Measurements from ENCODE around the gene KCNT1.

The KCNT1 gene

DNA sequence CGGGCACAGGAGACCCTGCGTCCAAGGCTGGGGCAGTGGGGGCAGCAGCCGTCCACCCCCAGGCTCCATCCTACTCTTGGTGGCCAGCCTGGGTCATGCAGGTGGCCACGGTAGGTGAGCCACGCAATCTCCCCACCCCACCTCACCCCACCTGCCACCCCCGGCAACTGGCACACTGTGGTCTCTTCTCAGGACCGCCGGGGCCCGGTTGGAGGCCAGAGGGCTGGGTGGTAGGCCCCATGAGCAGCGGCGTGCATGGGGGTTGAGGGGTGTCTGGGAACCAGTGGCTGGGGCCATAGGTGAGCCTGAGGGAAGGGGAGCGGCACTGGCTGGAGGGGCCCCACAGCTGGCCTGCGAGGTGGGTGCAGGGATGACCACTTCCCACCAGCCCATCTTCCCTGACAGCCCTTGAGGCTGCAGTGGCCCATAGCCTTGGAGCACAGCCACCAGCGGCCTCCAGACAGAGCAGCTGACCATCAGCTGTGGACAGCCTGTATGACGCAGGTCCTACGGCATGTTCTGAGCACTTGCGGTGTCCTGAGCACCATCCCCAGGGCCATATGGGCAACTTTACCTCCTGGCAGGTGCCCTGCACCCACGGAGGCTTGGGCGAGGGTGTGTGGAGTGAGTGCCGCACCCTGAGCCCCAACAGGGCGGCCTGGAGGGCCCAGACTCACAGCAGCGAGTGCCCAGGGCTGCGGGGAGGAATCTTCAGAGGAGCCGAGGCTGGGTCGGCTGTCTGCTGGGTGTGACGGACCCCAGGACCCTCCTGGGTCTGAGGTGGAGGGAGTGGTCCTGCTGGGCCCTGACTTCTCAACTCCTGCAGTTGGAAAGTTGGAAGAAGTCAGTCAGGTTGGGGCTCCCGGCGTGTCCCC, 47.4 kb downstream of the KCNT1 start:
- no peak for DNase-seq

DNA sequence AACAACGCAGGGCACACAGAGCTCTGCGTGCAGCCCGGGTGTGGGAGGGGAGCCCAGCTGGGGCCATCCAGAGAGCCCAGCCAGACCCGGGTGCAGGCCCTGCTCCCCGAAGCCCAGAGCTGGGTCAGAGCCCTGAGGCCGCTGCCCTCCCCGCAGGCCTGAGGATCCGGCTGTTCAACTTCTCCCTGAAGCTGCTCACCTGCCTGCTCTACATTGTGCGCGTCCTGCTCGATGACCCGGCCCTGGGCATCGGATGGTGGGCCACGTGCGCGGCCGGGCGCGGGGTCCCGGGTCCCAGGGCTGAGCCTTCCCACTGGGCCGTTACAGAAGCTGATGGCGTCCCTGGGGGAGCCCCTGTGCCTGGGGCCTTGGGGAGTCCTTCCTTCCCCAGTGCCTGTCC, 48.8 kb downstream of the KCNT1 start:
- no peak for DNase-seq

DNA sequence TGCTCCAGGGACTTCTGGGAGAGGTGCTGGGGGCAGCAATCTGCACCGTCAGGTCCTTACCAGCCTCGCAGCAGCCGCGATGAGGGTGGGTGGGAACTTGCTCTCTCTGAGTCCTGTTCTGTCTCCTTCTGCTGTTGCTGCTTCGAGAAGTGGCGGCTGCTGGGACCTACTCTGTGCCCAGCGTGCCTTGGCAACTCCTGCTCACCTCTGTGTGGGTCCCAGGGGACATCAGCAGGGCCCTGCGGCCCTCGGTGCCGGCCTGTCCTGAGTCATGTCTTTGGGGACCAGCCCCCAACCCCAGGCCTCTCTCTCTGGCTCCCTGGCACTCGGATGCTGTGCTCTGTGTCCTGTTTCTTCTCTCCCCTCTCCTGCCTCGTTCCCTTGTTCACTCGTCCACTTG, 49.5 kb downstream of the KCNT1 start:
- no peak for DNase-seq

DNA sequence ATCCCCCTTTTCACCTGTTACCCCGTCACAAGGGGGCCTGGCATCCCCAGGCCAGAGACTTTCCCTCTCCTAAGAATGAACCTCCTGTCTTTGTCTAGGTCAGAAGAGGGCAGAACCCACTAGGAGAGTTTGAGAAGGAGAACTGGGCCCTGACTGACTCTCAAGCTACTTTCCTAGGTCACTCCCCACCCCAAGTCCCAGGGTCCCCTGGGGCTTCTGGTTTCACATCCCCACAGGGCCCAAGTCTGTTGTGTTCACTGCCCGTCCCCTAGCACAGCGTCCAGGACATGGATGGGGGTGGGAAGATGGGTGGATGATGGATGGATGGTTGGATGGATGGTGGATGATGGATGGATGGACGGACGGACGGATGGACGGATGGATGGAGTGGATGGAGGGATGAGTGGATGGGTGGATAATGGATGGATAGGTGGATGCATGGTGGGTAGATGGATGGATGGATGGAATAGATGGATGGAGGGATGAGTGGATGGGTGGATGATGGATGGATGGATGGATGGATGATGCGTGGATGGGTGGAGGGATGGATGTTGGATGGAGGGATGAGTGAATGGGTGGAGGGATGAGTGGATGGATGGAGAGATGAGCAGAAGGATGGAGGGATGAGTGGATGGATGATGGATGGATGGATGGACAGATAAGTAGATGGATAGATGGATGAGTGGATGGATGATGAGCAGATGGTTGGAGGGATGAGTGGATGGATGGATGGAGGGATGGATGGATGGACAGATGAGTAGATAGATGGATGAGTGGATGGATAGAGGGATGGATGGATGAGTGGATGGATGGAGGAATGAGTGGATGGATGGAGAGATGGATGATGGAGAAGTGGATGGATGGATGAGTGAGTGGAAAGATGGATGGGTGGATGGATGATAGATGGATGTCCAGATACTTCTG, 50.6 kb downstream of the KCNT1 start:
- DNase-seq: no peak

DNA sequence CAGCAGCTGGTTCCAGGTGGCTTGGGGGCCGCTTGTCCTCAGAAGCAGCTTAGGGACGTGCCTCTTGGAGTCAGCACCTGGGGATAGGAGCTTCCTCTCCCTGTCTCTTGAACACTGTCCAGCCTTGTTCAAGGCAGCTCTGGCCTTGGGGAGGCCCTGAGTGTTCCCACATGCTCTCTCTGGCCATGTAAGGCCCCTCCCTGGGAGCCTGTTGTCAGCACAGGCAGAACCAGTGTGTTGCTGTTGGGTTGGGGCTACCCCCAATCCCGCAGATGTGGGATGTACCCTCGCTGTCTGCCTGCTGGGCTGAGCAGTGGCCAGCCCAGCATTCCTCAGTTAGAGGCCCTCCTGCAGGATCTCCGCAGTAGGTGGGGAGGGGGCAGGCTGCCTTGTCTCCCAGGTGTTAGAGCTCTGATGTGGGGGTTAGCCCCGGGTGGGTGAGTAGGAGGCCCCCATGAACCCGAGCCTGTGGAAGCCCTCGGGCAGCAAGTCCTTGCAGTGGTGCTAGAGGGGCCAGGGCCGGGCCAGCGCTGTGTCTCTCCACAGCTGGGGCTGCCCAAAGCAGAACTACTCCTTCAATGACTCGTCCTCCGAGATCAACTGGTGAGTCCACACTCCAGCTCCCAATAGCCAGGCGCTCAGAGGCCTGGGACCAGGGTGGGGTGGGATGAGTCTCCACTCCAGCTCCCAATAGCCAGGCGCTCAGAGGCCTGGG, 51.6 kb downstream of the KCNT1 start:
- no peak for DNase-seq

DNA sequence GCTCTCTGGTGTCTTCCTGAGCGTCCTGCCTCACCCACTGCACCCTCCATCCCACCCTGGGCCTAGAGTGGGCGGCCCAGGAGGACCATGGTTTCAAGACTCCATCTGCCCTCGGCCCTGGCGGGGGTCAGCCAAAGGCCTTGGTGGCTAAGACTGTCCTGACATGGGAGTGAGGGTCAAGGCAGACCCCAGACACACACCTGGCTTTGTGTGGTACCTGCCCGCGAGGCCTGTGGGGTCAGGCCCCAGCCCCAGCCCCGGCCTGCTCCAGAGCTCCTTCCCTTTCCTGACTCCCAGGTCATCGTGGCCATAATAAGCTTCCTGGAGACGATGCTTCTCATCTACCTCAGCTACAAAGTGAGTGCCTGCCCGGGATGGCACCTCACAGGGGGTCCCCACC, 54.6 kb downstream of the KCNT1 start:
- DNase-seq: no peak

DNA sequence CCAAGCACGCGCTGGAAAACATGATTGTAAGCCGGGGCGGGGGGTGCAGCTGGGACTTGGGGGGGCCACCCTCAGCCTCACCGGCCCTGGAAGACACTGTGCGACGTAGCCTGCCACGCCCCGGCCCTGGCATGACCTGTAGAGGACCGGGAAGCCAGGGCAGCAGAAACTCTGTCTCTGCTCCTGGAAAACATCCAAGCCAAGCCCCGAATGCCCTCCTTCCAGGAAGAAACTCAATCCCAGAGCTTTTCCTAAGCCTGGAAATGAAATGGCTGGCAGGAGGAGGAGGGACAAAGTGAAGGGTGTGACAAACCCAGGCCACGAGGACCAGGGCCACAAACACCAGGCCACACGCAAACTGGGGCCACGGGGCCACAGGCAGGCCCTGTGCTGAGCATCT, 55.4 kb downstream of the KCNT1 start:
- DNase-seq: no peak

DNA sequence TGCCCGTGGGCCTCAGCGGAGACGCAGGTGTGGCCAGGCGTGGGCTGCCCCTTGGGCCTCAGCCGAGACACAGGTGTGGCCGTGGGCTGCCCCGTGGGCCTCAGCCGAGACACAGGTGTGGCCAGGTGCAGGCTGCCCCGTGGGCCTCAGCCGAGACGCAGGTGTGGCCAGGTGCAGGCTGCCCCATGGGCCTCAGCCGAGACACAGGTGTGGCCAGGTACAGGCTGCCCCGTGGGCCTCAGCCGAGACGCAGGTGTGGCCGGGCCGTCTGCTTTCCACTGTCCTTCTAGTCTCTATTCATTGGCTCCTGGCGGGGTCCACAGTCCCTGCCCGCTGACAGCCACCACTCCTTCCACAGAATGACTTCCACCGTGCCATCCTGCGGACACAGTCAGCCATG, 56.1 kb downstream of the KCNT1 start:
- DNase-seq: no peak

DNA sequence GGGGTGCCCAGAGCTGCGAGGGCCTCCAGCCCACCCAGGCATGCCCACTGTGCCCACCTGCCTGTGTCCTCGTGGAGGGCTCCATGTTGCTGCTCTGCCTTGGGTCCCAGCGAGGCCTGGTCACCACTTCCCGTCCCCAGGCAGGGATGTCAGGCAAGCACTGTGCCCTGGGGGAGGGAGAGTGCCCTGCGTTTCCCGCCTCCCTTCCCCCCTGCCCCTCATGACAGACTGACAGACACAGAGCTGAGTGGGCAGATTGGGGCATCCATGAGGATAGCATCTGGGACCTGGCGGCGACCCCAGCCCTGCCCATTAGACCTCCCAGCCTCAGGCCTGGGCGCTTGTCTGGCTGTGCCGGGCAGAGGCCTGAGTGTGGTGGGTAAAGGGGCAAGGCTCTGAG, 56.9 kb downstream of the KCNT1 start:
- no peak for DNase-seq

DNA sequence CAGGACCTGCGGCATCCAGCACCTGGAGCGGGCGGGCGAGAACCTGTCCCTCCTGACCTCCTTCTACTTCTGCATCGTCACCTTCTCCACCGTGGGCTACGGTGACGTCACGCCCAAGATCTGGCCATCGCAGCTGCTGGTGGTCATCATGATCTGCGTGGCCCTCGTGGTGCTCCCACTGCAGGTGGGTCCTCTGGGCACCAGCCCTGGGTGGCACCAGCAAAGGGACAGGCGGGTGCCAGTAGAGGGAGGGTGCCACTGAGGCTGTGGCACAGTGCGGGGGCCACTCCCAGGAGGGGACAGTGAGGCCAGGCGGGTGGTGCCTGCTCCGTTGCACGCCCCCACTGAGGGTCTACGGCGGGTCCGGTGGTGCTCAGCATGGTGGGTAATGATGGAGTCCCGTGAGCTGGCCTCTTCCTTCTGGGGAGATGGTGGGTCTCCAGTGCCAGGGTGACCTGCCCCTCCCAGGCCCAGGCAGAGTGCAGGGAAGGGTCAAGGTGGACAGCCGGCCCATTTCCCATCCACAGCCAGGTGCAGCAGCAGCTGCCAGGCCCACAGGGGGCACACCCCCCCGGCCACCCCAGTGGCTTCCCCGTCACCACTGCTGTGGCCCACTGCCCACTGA, 57.8 kb downstream of the KCNT1 start:
- DNase-seq: no peak

DNA sequence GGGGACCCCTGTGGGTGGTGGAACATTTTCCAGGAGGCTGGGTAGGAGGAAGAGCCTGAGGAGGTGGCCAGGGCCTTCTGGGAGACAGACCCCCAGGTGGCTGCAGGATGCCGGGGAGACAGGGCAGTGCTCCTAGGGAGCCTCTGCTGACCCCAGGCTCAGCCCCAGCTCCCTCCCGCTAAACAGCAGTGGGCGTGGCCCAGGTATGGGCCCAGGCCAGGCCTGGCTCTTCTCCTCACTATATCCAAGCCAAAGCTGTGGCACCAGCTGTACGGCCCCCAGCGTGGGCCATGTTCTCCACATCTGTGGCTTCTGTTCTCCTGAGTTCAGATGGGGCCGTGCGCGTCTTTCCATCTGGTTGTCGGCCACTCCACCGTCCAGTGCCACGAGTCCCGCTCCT, 58.5 kb downstream of the KCNT1 start:
- DNase-seq: no peak

DNA sequence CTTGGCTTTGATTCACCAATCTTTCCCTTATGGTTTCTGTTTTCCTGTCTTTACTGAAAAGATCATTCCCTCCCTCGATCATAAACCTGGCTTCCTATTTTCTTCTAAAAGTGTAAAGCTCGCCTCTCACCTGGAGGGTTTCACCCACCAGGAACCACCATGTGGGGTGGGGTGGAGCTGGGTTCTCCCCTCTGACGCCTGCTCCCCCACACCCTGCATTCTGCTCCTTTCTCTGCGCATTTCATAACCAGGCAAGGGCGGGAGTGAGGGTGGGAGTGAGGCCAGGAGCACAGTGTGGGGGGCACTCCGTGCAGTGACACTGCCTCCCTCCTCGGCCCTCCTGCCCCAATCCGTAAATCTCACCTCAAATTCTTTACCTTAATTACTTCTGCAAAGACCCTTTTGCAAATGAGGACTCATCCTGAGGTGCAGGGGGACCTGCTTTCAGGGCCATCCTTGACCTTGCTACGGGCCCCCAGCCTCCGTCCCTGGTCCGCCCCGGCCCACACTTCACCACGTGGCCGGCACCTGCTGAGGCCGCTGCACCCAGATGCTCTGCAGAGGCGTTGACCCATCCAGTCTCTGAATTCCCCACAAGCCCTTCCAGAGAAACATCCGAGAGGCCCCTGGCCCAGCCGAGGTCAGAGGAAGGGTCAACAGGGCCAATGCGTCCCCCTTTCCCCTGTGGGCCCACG, 59.3 kb downstream of the KCNT1 start:
- no peak for DNase-seq

DNA sequence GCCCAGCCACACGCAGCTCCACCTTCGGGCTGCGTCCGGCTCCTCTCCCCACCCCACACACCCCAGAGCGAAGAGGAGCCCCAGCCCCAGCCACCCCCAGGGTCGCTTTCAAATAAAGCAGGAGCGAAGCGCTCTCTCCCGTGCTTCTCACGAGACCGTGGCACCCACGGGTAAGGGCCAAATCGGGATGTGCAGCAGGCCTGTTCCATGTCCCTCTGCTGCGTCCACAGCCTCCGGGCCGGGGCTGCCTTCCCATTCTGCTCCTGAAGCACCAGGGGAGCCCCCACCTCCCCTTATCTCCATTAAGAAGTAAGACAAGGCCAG, 59.8 kb downstream of the KCNT1 start:
- DNase-seq: no peak

DNA sequence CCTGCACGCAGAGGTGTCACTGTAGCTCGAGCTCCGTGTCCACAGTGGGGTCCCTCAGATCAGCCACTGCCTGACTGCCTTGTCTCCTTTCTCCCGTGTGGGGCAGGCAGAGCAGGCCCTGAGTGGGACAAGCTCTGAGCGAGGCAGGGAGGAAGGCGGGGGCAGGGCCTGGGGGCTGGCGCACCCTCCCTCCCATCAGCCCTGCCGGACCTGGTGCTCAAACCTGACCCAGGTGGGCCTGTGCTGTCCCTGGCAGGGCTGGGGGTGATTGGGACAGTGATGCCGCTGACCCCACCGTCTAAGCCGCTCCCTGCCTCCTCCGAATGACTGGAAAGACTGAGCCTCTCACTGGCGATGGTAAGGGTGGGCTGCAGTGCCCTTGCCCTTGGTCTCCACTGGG, 60.9 kb downstream of the KCNT1 start:
- no peak for DNase-seq

DNA sequence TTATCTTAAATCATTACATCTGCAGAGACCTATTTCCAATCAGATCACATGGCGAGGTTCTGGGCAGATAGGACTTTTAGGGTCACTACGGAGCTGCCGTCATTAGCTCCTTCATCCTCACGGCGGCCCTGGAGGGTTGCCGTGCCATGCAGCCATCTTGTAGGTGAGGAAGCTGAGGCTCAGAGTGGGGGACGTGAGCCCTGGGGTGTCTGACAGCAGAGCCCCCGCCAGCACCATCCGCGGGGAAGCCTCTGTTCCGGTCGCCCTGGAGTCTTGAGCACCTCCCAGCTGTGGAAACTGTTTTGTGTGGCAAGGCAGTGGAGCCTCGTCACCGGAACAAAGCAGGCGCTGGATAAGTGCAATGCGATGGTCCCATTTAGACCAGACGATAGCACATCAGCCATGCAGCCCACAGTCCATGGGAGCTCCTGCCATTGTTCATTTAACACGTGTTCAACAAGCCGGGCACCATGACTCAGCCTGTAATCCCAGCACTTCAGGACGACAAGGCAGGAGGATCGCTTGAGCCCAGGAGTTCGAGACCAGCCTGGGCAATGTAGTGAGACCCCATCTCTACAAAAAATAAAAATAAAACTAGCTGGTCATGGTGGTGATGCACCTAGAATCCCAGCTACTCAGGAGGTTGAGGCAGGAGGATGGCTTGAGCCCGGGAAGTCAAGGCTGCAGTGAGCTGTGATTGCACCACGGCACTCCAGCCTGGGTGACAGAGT, 61.9 kb downstream of the KCNT1 start:
- no peak for DNase-seq

DNA sequence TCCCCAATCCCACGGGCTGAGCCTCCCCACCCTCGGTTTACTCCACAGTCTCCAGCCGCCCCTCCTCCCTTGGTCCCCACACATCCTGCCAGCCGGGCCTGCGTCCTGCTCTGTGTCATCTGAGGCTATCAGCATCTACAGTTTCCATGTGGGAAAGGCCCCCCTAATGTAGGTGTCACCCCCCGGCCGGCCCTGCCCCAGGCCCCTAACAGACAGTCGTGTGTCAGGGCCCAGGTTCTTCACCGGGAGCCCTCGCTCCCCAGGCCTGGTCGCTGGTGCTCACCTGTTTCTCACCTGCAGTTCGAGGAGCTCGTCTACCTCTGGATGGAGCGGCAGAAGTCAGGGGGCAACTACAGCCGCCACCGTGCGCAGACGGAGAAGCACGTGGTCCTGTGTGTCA, 62.7 kb downstream of the KCNT1 start:
- DNase-seq: no peak

DNA sequence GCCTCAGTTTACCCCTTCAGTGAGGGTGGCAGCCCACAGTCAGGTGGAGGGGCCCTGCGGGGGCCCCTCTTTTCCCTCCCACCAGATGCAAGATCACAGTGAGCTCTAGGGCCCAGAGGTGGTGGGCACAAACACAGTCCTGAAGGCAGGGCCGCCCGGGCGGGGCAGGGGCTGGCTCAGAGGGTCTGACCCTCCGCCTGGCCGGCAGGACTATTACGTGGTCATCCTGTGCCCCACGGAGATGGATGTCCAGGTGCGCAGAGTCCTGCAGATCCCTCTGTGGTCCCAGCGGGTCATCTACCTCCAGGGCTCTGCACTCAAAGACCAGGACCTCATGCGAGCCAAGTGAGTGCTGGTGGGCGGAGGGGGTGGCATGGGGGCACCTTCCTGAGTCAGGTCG, 63.4 kb downstream of the KCNT1 start:
- DNase-seq: no peak

DNA sequence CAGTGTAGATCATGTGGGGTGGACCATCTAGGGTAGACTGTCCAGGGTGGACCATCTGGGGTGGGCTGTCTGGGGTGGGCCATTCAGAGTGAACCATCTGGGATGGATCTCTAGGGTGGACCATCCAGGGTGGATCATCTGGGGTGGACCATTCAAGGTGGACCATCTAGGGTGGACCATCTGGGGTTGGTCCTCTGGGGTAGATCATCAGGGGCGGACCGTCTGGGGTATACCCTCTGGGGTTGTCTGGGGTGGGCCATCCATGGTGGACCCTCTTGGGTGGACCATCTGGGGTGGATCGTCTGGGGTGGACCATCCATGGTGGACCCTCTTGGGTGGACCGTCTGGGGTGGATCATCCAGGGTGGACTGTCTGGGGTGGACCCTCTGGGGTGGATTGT, 64.3 kb downstream of the KCNT1 start:
- no peak for DNase-seq

DNA sequence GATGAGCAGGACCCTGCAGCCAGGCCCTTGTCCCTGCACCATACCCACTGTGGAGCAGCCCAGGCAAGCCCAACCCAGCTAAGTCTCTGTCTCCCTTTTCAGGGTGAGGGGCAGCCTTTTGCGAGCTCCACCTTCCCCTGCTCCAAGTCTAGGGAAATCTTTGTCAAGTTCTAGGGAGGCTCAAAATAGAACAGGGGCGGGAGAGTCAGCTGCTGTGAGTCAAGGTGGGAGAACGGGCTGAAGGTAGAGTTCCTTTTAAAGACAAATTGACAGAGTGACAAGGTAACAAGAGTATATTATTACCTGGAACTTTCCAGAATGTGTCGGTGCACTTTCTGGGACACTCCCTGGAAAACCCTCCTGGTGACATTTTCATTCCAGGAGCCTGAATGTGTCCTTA, 64.7 kb downstream of the KCNT1 start:
- no peak for DNase-seq

DNA sequence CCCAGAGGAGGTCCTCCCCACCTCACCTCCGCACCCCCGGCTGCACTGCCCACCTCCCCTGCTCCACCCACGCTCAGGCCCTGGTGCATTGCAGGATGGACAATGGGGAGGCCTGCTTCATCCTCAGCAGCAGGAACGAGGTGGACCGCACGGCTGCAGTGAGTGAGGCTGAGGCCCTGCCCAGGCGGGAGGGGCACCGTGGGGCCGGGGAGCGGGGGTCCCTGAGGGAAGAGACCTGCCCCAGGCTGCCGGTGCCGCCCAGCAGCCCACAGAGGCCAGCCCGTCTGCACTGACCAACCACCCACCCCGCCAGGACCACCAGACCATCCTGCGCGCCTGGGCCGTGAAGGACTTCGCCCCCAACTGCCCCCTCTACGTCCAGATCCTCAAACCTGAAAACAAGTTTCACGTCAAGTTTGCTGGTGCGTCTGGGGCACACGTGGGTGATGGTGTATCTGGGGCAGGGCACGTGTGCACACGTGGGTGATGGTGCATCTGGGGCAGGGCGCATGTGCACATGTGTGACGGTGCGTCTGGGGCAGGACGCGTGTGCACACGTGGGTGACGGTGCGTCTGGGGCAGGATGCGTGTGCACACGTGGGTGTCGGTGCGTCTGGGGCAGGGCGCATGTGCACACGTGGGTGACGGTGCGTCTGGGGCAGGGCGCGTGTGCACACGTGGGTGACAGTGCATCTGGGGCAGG, 66.7 kb downstream of the KCNT1 start:
- DNase-seq: no peak

All from CD4-positive, alpha-beta T cell treated with Interferon gamma for 1 hour (primary cell).